Dendritic cell treated with granulocyte-macrophage colony-stimulating factor and Interleukin-4, amounts not matched to agents 40 ng/mL and 50 ng/mL, for 4 days (primary cell): ENCODE results near the gene SBF1.
A peak's percentile ranks its signal among the peaks of the same experiment; 100 is the strongest.
"Not testable (repeated sequence)": the region's sequence is repeated elsewhere in the genome, so short reads cannot be mapped to it uniquely, and the experiment has no call there.

ENCODE experiments used
- H3K27ac Mint-ChIP-seq: one replicate; pipeline ENCODE4 v1.8.0; 2022; ENCODE audit warnings: mild to moderate bottlenecking, mixed read lengths
- H3K27me3 Mint-ChIP-seq: one replicate; pipeline ENCODE4 v1.8.0; 2022; ENCODE audit warnings: mild to moderate bottlenecking, mixed read lengths
- H3K36me3 Mint-ChIP-seq: one replicate; pipeline ENCODE4 v1.8.0; 2022; ENCODE audit warnings: low read depth, mixed read lengths
- H3K4me1 Mint-ChIP-seq: one replicate; pipeline ENCODE4 v1.8.0; 2022; ENCODE audit warnings: low read depth, mixed read lengths
- H3K4me3 Mint-ChIP-seq: one replicate; pipeline ENCODE4 v1.8.0; 2022; ENCODE audit warnings: mild to moderate bottlenecking, moderate library complexity, mixed read lengths
- H3K9me3 Mint-ChIP-seq: one replicate; pipeline ENCODE4 v1.8.0; 2022; ENCODE audit warnings: mixed read lengths
- intact Hi-C: fragments of 100-400 bp; cut with micrococcal nuclease; formaldehyde crosslinking; loops from one replicate; pipeline ENCODE4 v1.15.0; 2022

Gene SBF1

DNA sequence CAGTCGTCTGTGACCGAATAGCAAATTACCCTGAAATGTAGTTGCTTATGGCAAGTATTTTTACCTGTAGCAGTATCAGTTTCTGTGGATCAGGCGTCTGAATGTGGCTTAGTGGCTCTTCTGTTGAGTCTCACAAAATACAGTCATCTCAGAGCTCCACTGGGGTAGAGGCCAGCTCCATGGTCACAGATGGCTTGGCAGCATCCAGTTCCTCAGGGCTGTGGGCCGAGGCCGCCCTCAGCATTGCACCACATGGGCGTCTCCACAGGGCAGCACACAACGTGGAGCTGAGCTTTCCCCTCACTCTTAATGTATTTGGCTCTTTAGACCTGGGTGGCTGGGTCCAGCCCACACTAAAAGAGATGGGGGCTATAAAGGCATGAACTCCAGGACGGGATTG is 57.8 kb downstream of the SBF1 start:
- H3K9me3 Mint-ChIP-seq = no peaks in the 10 kb centered on the region
- peak overlapping the region; percentile 92 for H3K27ac Mint-ChIP-seq
- H3K27me3 Mint-ChIP-seq = no peaks in the 10 kb centered on the region
- peaks cover 31% of the 10 kb centered on the region for H3K4me1 Mint-ChIP-seq
- intact Hi-C loops = no loop called here
- H3K4me3 Mint-ChIP-seq = no peak overlapping the region
- peaks cover 93% of the 10 kb centered on the region for H3K36me3 Mint-ChIP-seq

DNA sequence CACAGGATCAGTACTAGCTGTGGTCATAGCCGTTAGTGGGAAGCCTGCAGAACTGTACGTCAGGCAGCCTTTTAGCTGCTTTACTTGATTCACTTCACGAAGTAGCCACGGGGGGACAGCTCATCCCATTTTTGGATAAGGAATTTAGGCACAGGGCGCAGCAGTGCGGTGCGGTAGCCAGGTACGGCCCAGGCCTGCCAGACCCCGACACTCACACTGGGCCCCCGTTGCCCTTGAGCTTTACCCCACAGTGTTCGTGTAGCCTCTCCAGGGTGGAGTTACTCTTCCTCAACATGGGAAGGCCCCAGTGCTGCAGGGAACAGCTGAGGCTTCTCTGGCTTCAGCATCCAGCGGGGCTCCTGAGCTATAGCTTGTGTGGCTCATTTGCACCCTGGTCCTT is 59.4 kb downstream of the SBF1 start:
- Mint-ChIP-seq H3K4me3 (no peak overlapping the region), H3K9me3 (no peaks in the 10 kb centered on the region), H3K27ac (peak overlapping the region; percentile 92), H3K4me1 (peaks cover 30% of the 10 kb centered on the region), H3K36me3 (peaks cover 88% of the 10 kb centered on the region), H3K27me3 (no peaks in the 10 kb centered on the region)
- intact Hi-C loops = no loop called here

GRCh38 chr22:50414476-50415248 is 60.2 kb downstream of the SBF1 start:
- H3K4me3 Mint-ChIP-seq = no peak overlapping the region
- H3K27ac Mint-ChIP-seq = peak overlapping the region; percentile 92
- intact Hi-C loops = no loop called here
- H3K9me3 Mint-ChIP-seq = no peaks in the 10 kb centered on the region
- no peaks in the 10 kb centered on the region for H3K27me3 Mint-ChIP-seq
- peaks cover 23% of the 10 kb centered on the region for H3K4me1 Mint-ChIP-seq
- peaks cover 85% of the 10 kb centered on the region for H3K36me3 Mint-ChIP-seq

DNA sequence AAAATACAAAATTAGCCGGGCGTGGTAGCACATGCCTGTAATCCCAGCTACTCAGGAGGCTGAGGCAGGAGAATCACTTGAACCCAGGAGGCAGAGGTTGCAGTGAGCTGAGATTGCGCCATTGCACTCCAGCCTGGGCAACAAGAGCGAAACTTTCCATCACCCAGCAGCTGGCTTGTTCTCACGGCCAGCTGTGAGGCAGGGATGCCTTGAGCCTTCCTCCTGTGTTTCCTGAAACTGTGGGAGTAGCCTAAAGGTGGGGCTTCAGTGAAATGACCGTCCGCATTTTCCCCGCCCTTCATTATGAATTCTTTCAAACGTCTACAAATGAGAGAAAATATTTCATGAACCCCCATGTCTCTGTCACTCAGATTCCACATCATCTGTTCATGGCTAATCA is 65.9 kb downstream of the SBF1 start:
- H3K27me3 Mint-ChIP-seq, H3K4me3 Mint-ChIP-seq, intact Hi-C loops, H3K27ac Mint-ChIP-seq, H3K9me3 Mint-ChIP-seq: not testable (repeated sequence)
- H3K36me3 Mint-ChIP-seq = peaks cover 82% of the 10 kb centered on the region
- peaks cover 18% of the 10 kb centered on the region for H3K4me1 Mint-ChIP-seq

GRCh38 chr22:50408311-50408710 is 66.5 kb downstream of the SBF1 start:
- peaks cover 76% of the 10 kb centered on the region for H3K36me3 Mint-ChIP-seq
- intact Hi-C loops = no loop called here
- no peaks in the 10 kb centered on the region for H3K27me3 Mint-ChIP-seq
- no peak overlapping the region for H3K4me3 Mint-ChIP-seq
- peaks cover 24% of the 10 kb centered on the region for H3K4me1 Mint-ChIP-seq
- H3K9me3 Mint-ChIP-seq = no peaks in the 10 kb centered on the region
- no peak overlapping the region for H3K27ac Mint-ChIP-seq

- no peaks in the 10 kb centered on the region for H3K27me3 Mint-ChIP-seq
- H3K36me3 Mint-ChIP-seq = peaks cover 64% of the 10 kb centered on the region
Measured at GRCh38 chr22:50406416-50407170, 68.2 kb downstream of the SBF1 start.

GRCh38 chr22:50403701-50404101 is 71.1 kb downstream of the SBF1 start:
- peaks cover 55% of the 10 kb centered on the region for H3K36me3 Mint-ChIP-seq
- intact Hi-C loops = no loop called here
- peak overlapping the region; percentile 86 for H3K27ac Mint-ChIP-seq
- peaks cover 66% of the 10 kb centered on the region for H3K4me1 Mint-ChIP-seq
- H3K9me3 Mint-ChIP-seq = no peaks in the 10 kb centered on the region
- peak overlapping the region; percentile 67 for H3K4me3 Mint-ChIP-seq
- no peaks in the 10 kb centered on the region for H3K27me3 Mint-ChIP-seq

More at GRCh38 chr22:50406416-50407170, 68.2 kb downstream of the SBF1 start:
- Mint-ChIP-seq H3K27ac (peak overlapping the region; percentile 86), H3K4me1 (peaks cover 41% of the 10 kb centered on the region), H3K4me3 (no peak overlapping the region), H3K9me3 (no peaks in the 10 kb centered on the region)
- intact Hi-C loops = no loop called here

DNA sequence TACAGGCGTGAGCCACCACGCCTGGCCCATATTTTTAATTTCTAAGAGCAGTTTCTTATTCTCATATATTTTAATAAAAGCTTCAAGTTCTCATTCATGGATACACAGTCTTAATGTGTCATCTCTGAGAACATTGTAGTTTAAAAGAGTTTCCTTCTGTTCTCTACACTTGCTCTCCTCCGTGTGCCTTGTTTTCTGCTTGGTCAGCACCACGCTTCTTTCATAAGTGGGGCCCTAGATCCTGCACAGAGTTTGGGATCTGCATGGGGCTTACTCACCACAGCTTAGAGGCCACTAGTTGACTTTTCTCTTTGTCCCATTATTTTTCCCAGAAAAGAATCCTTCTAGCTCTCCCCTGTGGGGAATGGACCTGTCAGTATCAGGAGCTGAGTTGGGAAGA is 72.9 kb downstream of the SBF1 start:
- Mint-ChIP-seq H3K27ac (peak overlapping the region; percentile 86), H3K9me3 (no peaks in the 10 kb centered on the region), H3K4me1 (peaks cover 79% of the 10 kb centered on the region), H3K4me3 (no peak overlapping the region), H3K36me3 (peaks cover 43% of the 10 kb centered on the region), H3K27me3 (no peaks in the 10 kb centered on the region)
- intact Hi-C loops = no loop called here

DNA sequence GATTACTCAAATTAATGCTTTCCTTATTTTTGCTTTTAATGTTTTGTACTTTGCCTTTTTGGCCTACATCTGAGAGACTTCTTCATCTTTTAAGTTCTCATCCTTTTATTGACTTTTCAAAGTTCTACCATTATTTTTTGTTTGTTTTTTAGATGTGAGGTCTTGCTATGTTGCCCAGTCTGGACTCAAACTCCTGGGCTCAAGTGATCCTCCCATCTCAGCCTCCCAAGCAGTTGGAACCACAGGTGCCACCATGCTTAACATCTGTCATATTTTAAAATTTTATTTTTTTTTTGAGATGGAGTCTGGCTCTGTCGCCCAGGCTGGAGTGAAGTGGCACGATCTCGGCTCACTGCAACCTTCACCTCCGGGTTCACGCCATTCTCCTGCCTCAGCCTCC is 73.9 kb downstream of the SBF1 start:
- intact Hi-C loops = no loop called here
- Mint-ChIP-seq H3K27ac (peak overlapping the region; percentile 86), H3K4me3 (no peak overlapping the region), H3K36me3 (peaks cover 37% of the 10 kb centered on the region), H3K4me1 (peaks cover 83% of the 10 kb centered on the region), H3K9me3 (no peaks in the 10 kb centered on the region), H3K27me3 (no peaks in the 10 kb centered on the region)

GRCh38 chr22:50400406-50400805 is 74.4 kb downstream of the SBF1 start:
- peak overlapping the region; percentile 57 for H3K4me3 Mint-ChIP-seq
- H3K27ac Mint-ChIP-seq = peak overlapping the region; percentile 86
- no peaks in the 10 kb centered on the region for H3K27me3 Mint-ChIP-seq
- intact Hi-C loops = no loop called here
- peaks cover 34% of the 10 kb centered on the region for H3K36me3 Mint-ChIP-seq
- peaks cover 80% of the 10 kb centered on the region for H3K4me1 Mint-ChIP-seq
- no peaks in the 10 kb centered on the region for H3K9me3 Mint-ChIP-seq

DNA sequence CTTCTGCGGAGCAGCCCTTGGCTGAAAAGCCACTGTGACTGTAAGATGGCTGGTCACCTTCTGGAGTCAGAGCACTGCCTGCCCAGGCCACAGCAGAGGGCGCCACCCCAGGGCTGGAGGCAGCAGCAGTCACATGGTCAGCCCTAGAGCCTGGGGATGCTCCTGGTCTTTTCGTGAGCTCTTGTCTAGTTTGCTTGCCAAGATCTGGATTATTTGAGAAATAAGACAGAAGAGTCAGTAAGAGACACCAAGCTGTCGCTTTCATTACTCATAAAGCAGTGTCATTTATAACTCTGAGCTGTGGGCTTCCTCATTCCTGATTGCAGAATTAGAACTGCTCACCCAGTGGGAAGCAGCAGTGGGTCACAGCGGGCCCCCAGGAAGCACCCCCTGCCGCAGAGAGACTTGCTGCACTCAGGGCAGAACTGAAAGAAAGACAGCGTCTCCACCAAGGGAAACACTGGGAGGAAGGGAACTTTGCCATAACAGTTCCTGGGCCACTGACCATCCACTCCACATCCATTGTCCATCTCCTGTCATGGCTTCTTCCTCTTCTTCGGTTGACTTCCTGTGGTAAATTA is 75.0 kb downstream of the SBF1 start:
- H3K4me3 Mint-ChIP-seq = peak overlapping the region; percentile 57
- H3K4me1 Mint-ChIP-seq = peaks cover 82% of the 10 kb centered on the region
- no peaks in the 10 kb centered on the region for H3K27me3 Mint-ChIP-seq
- peak overlapping the region; percentile 86 for H3K27ac Mint-ChIP-seq
- peaks cover 34% of the 10 kb centered on the region for H3K36me3 Mint-ChIP-seq
- no peaks in the 10 kb centered on the region for H3K9me3 Mint-ChIP-seq
- intact Hi-C loops = no loop called here

DNA sequence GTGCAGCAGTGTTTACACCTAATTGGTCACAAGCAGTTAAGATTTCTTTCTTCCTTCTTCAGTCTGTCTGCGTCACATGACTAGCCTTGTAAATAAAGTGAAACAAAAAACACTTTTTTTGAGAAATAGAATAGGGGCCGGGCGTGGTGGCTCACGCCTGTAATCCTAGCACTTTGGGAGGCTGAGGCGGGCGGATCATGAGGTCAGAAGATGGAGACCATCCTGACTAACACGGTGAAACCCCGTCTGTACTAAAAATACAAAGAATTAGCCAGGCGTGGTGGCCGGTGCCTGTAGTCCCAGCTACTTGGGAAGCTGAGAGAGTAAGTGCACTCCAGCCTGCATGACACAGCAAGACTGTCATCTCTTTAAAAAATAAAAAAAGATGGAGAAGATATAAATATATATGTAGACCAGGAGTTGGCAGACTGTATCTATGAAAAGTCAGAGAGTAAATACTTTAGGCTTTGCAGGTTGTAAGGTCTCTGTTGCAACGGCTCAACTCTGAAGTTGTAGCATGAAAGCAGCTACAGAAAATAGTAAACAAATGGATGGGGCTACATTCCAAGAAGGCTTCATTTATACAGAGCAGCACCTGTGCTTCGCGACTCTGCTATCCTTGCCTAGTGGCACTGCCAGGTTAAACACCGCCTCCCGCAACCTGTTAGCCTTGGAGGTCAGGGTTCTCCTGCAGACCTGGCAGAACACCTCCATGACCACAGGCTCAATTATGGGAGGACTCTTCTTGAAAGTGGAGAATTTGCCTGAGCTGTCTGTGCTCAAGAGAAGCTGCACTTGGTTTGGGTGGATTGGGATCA is 75.8 kb downstream of the SBF1 start:
- Mint-ChIP-seq H3K4me1 (peaks cover 80% of the 10 kb centered on the region), H3K27ac (peak overlapping the region; percentile 86), H3K27me3 (no peaks in the 10 kb centered on the region), H3K4me3 (peak overlapping the region; percentile 57), H3K9me3 (no peaks in the 10 kb centered on the region), H3K36me3 (peaks cover 38% of the 10 kb centered on the region)
- intact Hi-C loops = no loop called here

- H3K27me3 Mint-ChIP-seq, H3K9me3 Mint-ChIP-seq, H3K4me3 Mint-ChIP-seq: not testable (repeated sequence)
- peaks cover 71% of the 10 kb centered on the region for H3K4me1 Mint-ChIP-seq
- intact Hi-C loops = loop anchor here (2.0 kb wide), 1 partner anchor 15 kb away; no protein-coding TSS in a partner anchor
- H3K36me3 Mint-ChIP-seq = peaks cover 53% of the 10 kb centered on the region
- H3K27ac Mint-ChIP-seq = peak overlapping the region; percentile 86
Measured at GRCh38 chr22:50397371-50398060, 77.3 kb downstream of the SBF1 start.
